HL-60 (cell line): ENCODE results near the gene FOLR3.
"Not testable (repeated sequence)": the region's sequence is repeated elsewhere in the genome, so short reads cannot be mapped to it uniquely, and the experiment has no call there.

Source experiments
- DNase-seq, 2 experiments: peaks; one replicate each; pipeline ENCODE4 v3.0.0-alpha.2; 2010 to 2020; ENCODE audit warnings: low read depth in 1 of 2, low spot score in 1 of 2
- H3K27ac ChIP-seq: fragments of 250-450 bp; sonication (Bioruptor Pico); replicated peaks from 2 replicates; pipeline ENCODE4 v1.5.1; 2020; ENCODE audit warnings: mild to moderate bottlenecking, moderate library complexity
- H3K27me3 ChIP-seq: fragments of 250-450 bp; sonication (Bioruptor Pico); 2 replicates; pipeline ENCODE4 v1.5.1; 2021; ENCODE audit warnings: mild to moderate bottlenecking, moderate library complexity; ENCODE audit not compliant: insufficient read depth, poor library complexity, severe bottlenecking
- H3K4me3 ChIP-seq: replicated peaks from 2 replicates; pipeline ENCODE4 v1.5.1; 2011; ENCODE audit warnings: mild to moderate bottlenecking, control low read depth, low read length; ENCODE audit not compliant: insufficient read depth
- GABPA ChIP-seq: IDR thresholded peaks from 2 replicates; pipeline ENCODE4 v1.6.1; 2012; ENCODE audit warnings: low read depth
- POLR2AphosphoS5 ChIP-seq: IDR thresholded peaks from 2 replicates; pipeline ENCODE4 v1.6.1; 2012; ENCODE audit warnings: low read depth
- SPI1 ChIP-seq: IDR thresholded peaks from 2 replicates; pipeline ENCODE4 v1.6.1; 2012; ENCODE audit warnings: low read depth, mild to moderate bottlenecking, borderline replicate concordance
- TF ChIP-seq, protein P1 (sequence below): IDR thresholded peaks from one replicate; pipeline ENCODE4 v1.5.1; 2011; ENCODE audit warnings: low read length, control low read depth, inconsistent platforms; ENCODE audit not compliant: insufficient read depth
- TF ChIP-seq, protein P2 (sequence below): IDR thresholded peaks from 2 replicates; pipeline ENCODE4 v1.6.1; 2012; ENCODE audit warnings: low read depth; ENCODE audit not compliant: insufficient replicate concordance

Gene FOLR3

DNA sequence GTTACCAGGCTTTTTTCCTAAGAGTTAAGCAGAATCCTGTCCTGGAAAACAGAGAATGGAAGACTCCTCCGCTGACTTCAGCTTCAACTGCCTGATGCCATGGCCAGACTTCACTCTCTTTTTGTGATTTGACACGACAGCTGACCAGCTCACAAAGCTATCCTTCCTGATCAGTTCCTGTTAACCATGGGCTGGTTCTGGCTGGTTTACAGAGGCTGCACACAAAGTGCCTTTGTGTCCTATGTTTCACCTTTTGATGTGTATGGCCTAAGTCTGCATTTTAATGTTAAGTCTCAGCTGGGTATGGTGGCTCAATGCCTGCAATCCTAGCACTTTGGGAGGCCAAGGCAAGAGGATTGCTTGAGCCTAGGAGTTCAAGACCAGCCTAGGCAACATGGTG lies 11.1 kb downstream of the FOLR3 start:
- H3K27me3 ChIP-seq: no peaks in the 10 kb centered on the region
- no peak for DNase-seq
- no peak for TF ChIP-seq SPI1
- TF ChIP-seq, protein P1, sequence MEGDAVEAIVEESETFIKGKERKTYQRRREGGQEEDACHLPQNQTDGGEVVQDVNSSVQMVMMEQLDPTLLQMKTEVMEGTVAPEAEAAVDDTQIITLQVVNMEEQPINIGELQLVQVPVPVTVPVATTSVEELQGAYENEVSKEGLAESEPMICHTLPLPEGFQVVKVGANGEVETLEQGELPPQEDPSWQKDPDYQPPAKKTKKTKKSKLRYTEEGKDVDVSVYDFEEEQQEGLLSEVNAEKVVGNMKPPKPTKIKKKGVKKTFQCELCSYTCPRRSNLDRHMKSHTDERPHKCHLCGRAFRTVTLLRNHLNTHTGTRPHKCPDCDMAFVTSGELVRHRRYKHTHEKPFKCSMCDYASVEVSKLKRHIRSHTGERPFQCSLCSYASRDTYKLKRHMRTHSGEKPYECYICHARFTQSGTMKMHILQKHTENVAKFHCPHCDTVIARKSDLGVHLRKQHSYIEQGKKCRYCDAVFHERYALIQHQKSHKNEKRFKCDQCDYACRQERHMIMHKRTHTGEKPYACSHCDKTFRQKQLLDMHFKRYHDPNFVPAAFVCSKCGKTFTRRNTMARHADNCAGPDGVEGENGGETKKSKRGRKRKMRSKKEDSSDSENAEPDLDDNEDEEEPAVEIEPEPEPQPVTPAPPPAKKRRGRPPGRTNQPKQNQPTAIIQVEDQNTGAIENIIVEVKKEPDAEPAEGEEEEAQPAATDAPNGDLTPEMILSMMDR: no peak
- TF ChIP-seq, protein P2, sequence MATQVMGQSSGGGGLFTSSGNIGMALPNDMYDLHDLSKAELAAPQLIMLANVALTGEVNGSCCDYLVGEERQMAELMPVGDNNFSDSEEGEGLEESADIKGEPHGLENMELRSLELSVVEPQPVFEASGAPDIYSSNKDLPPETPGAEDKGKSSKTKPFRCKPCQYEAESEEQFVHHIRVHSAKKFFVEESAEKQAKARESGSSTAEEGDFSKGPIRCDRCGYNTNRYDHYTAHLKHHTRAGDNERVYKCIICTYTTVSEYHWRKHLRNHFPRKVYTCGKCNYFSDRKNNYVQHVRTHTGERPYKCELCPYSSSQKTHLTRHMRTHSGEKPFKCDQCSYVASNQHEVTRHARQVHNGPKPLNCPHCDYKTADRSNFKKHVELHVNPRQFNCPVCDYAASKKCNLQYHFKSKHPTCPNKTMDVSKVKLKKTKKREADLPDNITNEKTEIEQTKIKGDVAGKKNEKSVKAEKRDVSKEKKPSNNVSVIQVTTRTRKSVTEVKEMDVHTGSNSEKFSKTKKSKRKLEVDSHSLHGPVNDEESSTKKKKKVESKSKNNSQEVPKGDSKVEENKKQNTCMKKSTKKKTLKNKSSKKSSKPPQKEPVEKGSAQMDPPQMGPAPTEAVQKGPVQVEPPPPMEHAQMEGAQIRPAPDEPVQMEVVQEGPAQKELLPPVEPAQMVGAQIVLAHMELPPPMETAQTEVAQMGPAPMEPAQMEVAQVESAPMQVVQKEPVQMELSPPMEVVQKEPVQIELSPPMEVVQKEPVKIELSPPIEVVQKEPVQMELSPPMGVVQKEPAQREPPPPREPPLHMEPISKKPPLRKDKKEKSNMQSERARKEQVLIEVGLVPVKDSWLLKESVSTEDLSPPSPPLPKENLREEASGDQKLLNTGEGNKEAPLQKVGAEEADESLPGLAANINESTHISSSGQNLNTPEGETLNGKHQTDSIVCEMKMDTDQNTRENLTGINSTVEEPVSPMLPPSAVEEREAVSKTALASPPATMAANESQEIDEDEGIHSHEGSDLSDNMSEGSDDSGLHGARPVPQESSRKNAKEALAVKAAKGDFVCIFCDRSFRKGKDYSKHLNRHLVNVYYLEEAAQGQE: no peak
- no peak for TF ChIP-seq POLR2AphosphoS5
- TF ChIP-seq GABPA: no peak
- no peak overlapping the region for H3K4me3 ChIP-seq
- no peak overlapping the region for H3K27ac ChIP-seq

DNA sequence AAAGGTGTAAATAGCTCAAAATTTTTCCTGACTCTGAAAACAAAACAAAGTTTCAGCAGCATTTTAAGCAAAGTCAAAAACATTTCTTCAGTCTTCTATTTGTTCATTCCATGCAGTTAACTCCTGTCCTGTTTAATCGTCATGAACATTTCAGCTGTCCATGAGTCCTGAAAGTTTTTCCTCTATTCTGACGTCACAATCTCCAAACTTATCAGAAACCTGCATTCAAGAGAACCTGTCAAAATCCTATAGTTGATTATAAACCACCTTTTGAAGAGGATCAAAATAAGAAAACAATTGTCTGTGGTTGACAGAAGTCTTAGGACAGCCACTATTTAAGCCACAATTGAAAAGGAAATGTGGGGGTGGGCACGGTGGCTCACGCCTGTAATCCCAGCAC lies 15.4 kb downstream of the FOLR3 start:
- no peak for TF ChIP-seq SPI1
- Histone ChIP-seq H3K27me3 (no peaks in the 10 kb centered on the region), H3K4me3 (no peak overlapping the region), H3K27ac (no peak overlapping the region)
- DNase-seq: no peak

DNA sequence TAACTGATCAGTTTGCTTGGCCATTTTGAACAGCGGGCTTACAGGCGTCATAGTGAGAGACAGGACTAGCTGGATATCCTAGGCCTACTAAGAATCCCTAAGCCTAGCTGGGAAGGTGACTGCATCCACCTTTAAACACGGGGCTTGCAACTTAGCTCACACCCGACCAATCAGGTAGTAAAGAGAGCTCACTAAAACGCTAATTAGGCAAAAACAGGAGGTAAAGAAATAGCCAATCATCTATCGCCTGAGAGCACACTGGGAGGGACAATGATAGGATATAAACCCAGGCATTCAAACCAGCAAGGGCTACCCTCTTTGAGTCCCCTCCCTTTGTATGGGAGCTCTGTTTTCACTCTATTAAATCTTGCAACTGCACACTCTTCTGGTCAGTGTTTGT lies 18.3 kb downstream of the FOLR3 start:
- H3K27ac ChIP-seq, DNase-seq, H3K4me3 ChIP-seq, H3K27me3 ChIP-seq: not testable (repeated sequence)

DNA sequence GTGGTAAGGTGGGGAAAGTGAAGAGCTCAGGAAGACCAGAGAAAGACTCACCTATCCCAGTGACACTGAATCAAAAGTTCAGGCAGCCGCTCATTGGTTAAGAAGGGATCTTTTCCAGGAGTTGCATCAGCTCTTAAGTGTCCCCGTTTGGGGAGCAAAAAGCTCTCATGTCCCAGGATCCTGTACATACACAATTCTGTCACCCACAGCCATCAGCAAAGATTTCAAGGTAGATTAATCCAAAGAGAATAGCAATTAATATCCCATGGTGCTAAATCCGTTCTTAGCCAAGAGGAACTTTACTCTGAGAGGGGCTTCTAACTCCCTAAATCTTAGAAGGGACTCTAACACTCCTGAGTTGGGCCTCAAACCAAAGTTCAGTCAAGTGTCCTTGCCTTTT lies 19.3 kb downstream of the FOLR3 start:
- TF ChIP-seq POLR2AphosphoS5: no peak
- TF ChIP-seq, protein P2: no peak
- TF ChIP-seq, protein P1: no peak
- TF ChIP-seq SPI1: no peak
- TF ChIP-seq GABPA: no peak
- no peak overlapping the region for H3K27ac ChIP-seq
- no peak for DNase-seq
- H3K4me3 ChIP-seq: no peak overlapping the region
- no peaks in the 10 kb centered on the region for H3K27me3 ChIP-seq

DNA sequence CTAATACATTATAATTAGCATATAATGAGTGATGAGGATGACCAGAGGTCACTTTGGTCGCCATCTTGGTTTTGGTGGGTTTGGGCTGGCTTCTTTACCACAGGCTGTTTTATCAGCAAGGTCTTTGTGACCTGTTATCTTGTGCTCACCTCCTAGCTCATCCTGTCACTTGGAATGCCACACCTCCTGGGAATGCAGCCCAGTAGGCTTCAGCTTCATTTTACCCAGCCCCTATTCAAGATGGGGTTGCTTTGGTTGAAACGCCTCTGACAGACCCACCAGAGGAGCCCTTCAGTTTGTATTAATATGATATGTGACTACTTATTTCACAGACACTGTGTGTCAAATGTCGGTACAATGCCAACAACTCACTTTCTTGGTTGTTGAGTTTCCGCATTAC lies 20.2 kb downstream of the FOLR3 start:
- DNase-seq: no peak
- TF ChIP-seq, protein P2: no peak
- TF ChIP-seq GABPA (no peak), SPI1 (no peak), POLR2AphosphoS5 (no peak)
- TF ChIP-seq, protein P1: no peak

More for the DNA sequence above, 20.2 kb downstream of the FOLR3 start:
- no peaks in the 10 kb centered on the region for H3K27me3 ChIP-seq
- H3K27ac ChIP-seq: no peak overlapping the region
- no peak overlapping the region for H3K4me3 ChIP-seq
